HG03558 (cell line): ENCODE data around the gene TEKT1.
"Not testable (repeated sequence)": the region's sequence is repeated elsewhere in the genome, so short reads cannot be mapped to it uniquely, and the experiment has no call there.

ENCODE experiments used
- ATAC-seq: cut with Tn5 transposase; IDR thresholded peaks from one replicate; pipeline ENCODE4 v1.9.1; 2021; ENCODE audit warnings: moderate number of reproducible peaks; ENCODE audit not compliant: unreplicated experiment; ENCODE audit errors: extremely low read depth

Gene TEKT1

GRCh38 chr17:6818938-6819337 lies 12.6 kb downstream of the TEKT1 start:
- ATAC-seq = no peak

- not testable (repeated sequence) for ATAC-seq
Observed at GRCh38 chr17:6816368-6816767, 15.2 kb downstream of the TEKT1 start.

- ATAC-seq = no peak
Observed at GRCh38 chr17:6815775-6816174, 15.8 kb downstream of the TEKT1 start.

GRCh38 chr17:6812295-6812694 lies 19.2 kb downstream of the TEKT1 start:
- no peak for ATAC-seq

GRCh38 chr17:6811510-6811909 lies 20.0 kb downstream of the TEKT1 start:
- no peak for ATAC-seq

GRCh38 chr17:6800422-6801027 lies 31.0 kb downstream of the TEKT1 start:
- no peak for ATAC-seq

GRCh38 chr17:6799738-6800137 lies 31.8 kb downstream of the TEKT1 start:
- ATAC-seq = no peak

- ATAC-seq = no peak
Observed at GRCh38 chr17:6797718-6798351, 33.7 kb downstream of the TEKT1 start.

GRCh38 chr17:6796887-6797490 lies 34.5 kb downstream of the TEKT1 start:
- ATAC-seq = no peak

- ATAC-seq = no peak
Observed at GRCh38 chr17:6796017-6796886, 35.3 kb downstream of the TEKT1 start.

GRCh38 chr17:6793748-6794493 lies 37.6 kb downstream of the TEKT1 start:
- no peak for ATAC-seq

GRCh38 chr17:6789146-6789545 lies 42.4 kb downstream of the TEKT1 start:
- no peak for ATAC-seq

GRCh38 chr17:6787081-6787693 lies 44.3 kb downstream of the TEKT1 start:
- ATAC-seq = no peak

GRCh38 chr17:6786618-6787017 lies 44.9 kb downstream of the TEKT1 start:
- ATAC-seq = no peak

- no peak for ATAC-seq
Observed at GRCh38 chr17:6782244-6782643, 49.3 kb downstream of the TEKT1 start.

GRCh38 chr17:6780886-6781285 lies 50.6 kb downstream of the TEKT1 start:
- no peak for ATAC-seq

GRCh38 chr17:6780001-6780400 lies 51.5 kb downstream of the TEKT1 start:
- ATAC-seq = no peak

GRCh38 chr17:6779411-6779810 lies 52.1 kb downstream of the TEKT1 start:
- no peak for ATAC-seq

- ATAC-seq = no peak
Observed at GRCh38 chr17:6775871-6776405, 55.6 kb downstream of the TEKT1 start, which contains the start of gene FBXO39. Gene FBXO39, plus strand, starts transcription at chr17:6776215. Its CDS starts 3,654 bp downstream, at chr17:6779869.
